Measurements from ENCODE around the gene RTN4R.
A peak's percentile ranks its signal among the peaks of the same experiment; 100 is the strongest.

The RTN4R gene

GRCh38 chr22:20257212-20258020 lies 10.7 kb downstream of the RTN4R start:
- DNase-seq (ENCODE audit: low spot score) = no peak

- DNase-seq (ENCODE audit: low spot score) = no peak
Measured at GRCh38 chr22:20256551-20257211, 11.4 kb downstream of the RTN4R start.

- no peak for DNase-seq (ENCODE audit: low spot score)
Measured at GRCh38 chr22:20256027-20256426, 12.1 kb downstream of the RTN4R start.

GRCh38 chr22:20254975-20255946 lies 12.9 kb downstream of the RTN4R start:
- DNase-seq (ENCODE audit: low spot score) = no peak

GRCh38 chr22:20253161-20253560 lies 15.0 kb downstream of the RTN4R start:
- DNase-seq (ENCODE audit: low spot score) = no peak

GRCh38 chr22:20251981-20252380 lies 16.1 kb downstream of the RTN4R start:
- no peak for DNase-seq (ENCODE audit: low spot score)

GRCh38 chr22:20251491-20251890 lies 16.6 kb downstream of the RTN4R start:
- no peak for DNase-seq (ENCODE audit: low spot score)

GRCh38 chr22:20249797-20250354 lies 18.2 kb downstream of the RTN4R start:
- DNase-seq (ENCODE audit: low spot score) = no peak

- no peak for DNase-seq (ENCODE audit: low spot score)
Measured at GRCh38 chr22:20248461-20248978, 19.6 kb downstream of the RTN4R start.

- DNase-seq (ENCODE audit: low spot score) = no peak
Measured at GRCh38 chr22:20247608-20248171, 20.4 kb downstream of the RTN4R start.

GRCh38 chr22:20247010-20247505 lies 21.1 kb downstream of the RTN4R start:
- no peak for DNase-seq (ENCODE audit: low spot score)

- no peak for DNase-seq (ENCODE audit: low spot score)
Measured at GRCh38 chr22:20246368-20247009, 21.6 kb downstream of the RTN4R start.

GRCh38 chr22:20245577-20246367 lies 22.3 kb downstream of the RTN4R start:
- DNase-seq (ENCODE audit: low spot score) = no peak

GRCh38 chr22:20244691-20245576 lies 23.2 kb downstream of the RTN4R start:
- DNase-seq (ENCODE audit: low spot score) = peak; percentile 66

GRCh38 chr22:20244250-20244648 lies 23.9 kb downstream of the RTN4R start:
- no peak for DNase-seq (ENCODE audit: low spot score)

- DNase-seq (ENCODE audit: low spot score) = peak; percentile 76
Measured at GRCh38 chr22:20243537-20244249, 24.4 kb downstream of the RTN4R start.

GRCh38 chr22:20243176-20243536 lies 25.0 kb downstream of the RTN4R start:
- no peak for DNase-seq (ENCODE audit: low spot score)

Data from CD4-positive, alpha-beta T cell treated with Interleukin-6 at 100 ng/mL for 8 hours (primary cell).